Measurements from ENCODE around the gene MAPK8IP3.
"Not testable (repeated sequence)": the region's sequence is repeated elsewhere in the genome, so short reads cannot be mapped to it uniquely, and the experiment has no call there.

The MAPK8IP3 gene

DNA sequence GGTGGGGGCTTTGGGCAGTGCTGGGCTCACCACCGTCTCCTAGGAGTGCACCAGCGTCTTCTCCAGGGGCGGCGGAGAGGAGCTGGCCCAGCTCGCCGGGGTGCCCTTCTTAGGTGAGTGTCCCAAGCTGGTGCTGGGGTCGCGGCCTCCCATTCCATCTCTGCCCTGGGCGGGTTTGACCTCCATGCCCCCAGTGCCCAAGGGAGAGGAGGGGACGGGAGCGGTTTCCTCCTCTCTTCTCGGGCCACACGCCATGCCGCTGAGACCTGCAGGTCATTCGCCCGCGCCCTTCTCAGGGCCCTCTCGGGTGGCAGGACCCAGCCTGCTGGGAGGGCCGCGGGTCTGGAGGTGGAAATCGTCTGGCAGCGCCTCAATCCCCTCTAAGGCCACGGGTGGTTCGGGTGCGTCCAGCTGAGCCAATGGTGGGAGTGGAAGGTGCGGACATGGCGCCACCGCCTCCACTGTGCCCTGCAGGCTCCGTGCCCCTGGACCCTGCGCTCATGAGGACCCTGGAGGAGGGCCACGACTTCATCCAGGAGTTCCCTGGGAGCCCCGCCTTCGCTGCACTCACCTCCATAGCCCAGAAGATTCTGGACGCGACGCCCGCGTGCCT, 82.2 kb downstream of the MAPK8IP3 start:
- DNase-seq = no peak

DNA sequence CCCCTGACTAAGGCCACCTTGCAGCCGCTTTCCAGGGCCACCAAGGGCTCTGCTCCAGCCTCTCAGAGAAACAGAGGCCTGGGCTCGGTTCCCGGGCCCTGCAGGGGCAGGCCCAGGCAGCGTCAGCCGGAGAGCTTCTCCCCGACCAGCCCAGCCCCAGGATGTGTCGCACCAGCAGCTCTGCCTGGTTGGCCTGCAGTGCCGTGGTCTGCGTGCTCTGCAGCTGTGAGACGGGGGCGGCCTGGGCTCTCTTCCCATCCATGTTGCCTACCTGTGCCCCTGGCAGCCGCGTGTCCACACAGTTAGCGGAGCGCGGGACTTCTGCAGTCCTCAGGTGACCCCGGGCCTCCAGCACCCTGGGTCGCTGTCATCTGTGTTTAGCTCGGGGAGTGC, 82.7 kb downstream of the MAPK8IP3 start:
- DNase-seq = no peak

DNA sequence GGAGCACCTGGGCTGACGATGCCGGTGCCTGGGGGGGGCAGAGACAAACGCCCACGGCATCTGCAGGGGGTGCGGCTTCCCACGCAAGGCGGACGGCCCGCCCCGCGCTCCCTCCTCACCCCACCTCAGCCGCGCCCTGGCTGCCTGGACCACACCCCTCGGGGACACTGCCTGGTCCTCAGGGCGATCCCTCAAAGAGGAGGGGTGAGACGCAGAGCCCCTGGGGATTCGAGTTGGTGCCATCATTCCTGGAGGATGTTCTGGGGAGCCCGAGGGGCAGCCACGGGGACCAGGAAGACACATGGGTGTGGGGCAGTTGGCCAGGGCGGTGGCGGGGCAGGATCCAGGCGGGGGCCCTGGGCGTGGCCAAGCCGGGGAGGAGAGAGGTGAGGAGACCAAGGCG, 83.6 kb downstream of the MAPK8IP3 start:
- DNase-seq = no peak

DNA sequence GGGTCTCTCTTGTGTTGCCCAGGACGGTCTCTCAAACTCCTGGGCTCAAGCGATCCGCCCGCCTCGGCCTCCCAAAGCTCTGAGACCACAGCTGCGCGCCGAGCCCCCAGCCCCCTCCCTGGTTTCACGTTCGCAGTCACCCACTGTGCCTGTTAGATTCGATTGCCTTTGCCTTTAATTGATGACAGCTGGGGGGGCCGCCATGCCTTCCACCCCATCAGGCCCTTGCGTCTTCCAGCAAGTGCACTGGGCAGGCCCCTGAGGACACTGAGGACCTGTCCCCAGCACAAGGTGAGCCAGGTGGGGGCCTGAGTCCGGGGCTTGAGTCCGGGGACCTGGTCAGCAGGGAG, 84.2 kb downstream of the MAPK8IP3 start:
- DNase-seq = no peak

DNA sequence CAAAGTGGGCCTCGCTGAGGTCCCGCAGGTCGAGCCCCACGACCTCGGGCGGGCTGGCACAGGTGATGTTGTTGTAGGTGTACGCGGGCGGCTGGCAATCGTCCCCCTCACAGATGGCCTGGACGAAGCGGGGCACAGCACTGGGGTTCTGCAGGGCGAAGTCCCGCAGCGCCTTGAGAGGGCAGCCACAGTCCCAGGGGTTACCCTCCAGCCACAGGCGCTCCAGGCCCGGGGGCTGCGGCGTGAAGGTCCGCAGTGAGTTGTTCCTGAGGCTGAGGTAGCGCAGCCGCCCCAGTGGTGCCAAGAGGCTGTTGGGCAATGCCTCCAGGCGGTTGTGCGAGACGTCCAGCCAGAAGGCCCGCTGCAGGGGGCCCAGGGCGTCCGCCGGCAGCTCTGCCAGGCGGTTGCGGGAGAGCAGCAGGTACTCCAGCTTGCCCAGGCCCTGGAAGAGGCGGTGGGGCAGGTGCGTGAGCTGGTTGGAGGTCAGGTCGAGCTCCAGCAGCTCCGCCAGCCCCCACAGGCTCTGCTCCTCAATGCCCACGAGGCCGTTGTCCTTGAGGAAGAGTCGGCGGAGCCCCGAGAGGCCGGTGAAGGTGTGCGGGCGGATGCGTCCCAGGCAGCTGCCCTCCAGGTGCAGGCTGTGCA, 84.7 kb downstream of the MAPK8IP3 start:
- DNase-seq = no peak

DNA sequence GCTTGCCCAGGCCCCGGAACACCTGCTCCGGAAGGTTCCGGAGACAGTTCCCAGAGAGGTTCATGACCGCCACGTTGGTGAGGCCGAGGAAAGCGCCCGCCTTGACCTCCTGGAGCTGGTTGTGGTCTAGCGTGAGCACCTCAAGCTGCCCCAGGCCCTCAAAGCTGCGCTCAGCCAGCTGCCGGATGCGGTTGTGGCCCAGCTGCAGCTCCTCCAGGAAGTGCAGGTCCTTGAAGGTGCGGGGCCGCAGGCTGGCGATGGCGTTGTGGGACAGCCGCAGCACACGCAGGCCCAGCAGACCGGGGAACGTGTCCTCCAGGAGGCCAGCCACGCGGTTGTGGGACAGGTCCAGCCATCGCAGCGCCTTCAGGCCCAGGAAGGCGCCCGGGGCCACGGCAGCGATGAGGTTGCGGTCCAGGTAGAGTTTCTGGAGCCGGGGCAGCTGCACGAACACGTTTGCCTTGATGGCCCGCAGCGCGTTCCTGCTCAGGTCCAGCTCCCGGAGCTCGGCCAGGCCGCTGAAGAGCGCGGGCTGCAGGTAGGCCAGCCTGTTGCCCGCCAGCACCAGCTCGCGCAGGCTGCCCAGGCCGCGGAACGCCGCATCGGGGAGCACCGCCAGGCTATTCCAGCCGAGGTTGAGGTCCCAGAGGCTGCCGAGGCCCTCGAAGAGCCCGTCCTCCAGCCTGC, 85.4 kb downstream of the MAPK8IP3 start:
- DNase-seq = no peak

DNA sequence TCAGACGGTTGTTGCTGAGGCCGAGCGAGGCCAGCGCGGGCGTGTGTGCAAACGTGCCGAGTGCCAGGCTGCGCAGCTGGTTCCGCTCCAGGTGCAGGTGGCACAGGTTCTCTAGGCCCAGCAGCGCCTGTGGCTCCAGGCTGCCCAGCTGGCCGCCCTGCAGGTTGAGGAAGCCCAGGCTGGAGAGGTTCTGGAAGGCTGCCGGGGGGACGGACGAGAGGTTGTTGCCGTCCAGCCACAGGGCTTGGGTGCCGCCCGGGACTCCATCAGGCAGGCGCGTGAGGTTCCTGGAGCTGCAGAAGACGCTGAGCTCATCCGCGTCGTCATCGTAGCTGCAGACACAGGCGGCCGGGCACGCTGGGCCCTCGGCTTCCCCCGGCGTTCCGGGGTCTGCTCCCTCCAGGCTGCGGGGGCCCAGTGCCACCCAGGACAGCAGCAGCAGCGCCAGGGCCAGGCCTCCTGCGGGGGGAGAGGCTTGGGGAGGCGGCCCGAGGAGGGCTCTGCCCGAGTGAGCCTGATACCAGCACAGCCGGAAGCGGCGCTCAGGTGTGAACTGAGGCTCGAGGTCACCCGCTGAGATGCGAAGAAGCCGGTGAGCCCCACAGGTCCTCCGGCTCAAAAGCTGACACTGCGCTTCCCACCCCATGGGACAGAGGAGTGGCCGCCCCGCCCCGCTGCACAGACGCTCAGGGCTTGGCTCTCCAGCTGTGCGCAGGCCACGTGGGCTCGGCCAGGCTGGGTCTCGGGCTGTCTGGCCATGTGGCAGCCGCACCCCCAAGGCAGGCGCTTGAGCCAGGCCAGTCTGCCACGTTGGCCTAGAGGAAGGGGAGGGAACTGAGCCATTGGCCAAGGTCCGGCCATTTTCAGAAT, 86.2 kb downstream of the MAPK8IP3 start:
- no peak for DNase-seq

DNA sequence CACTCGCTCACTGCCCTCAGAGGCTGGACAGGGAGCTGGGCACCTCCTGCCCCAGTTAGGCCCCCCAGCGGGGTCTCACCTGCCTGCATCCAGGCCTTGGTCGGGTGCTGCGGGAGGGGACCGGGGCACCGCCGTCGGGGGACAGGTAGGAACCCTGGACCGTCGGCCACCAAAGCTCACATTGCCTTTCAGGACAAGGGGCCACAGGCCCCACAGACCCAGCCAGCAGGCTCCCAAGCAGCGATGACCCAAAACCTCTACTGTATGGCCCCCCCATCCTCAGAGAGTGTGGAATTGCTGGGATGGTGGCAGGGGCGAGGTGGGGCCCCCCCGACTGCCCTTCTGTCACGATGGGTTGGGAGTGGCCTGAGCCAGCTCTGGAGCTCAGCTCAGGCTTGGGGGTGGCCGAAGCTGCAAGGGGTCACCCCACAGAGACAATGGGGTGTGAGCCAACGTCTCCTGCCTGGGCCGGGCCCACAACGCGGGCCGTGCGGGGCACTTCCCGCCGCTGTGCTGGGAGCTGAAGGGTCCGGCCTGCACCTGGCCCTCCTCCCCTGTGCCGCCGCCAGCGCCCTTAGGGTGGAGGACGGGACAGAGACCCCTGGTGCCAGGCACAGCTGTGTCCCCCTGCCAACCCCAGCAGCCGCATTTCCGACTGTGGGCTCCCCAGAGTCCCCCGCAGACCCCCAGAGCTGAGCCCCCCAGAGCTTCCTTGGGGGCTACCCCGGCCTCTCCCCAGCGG, 87.0 kb downstream of the MAPK8IP3 start:
- DNase-seq = no peak

DNA sequence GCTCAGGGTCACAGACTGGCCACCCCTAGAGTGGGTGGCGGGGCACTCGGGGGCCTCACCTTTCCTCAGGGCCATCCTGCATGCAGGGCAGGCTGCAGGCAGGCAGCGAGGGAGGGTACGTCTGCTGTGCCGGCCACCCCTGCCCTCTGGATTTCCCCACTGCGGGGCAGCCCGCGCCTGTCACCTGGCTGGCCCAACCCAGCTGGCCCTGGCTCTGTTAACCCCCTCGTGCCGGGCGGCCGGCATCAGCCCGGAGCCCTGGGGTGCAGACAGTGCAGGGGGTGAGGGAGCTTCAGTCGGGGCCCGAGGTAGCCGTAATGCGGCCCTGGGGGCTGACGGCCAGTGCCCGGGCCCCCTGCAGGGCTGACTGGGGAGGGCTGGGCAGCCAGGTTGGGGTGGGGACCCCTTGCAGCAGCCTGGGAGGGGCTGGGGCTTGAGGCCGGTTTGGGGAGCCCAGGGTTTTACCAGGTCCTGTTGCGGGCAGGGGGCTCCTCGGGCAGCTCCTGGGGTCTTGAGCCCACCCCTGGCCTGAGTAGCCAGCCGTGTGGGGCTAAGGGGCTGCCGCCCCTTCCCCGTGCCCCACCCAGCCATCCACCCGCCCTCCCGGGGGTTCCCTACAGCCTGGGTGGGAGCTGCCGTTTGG, 87.7 kb downstream of the MAPK8IP3 start, which contains the start of gene IGFALS:
Gene IGFALS, minus strand, starts transcription at position 128 of the 643 bp plus-strand sequence. Its CDS starts 53 bp downstream, at position 75.
- DNase-seq = no peak

DNA sequence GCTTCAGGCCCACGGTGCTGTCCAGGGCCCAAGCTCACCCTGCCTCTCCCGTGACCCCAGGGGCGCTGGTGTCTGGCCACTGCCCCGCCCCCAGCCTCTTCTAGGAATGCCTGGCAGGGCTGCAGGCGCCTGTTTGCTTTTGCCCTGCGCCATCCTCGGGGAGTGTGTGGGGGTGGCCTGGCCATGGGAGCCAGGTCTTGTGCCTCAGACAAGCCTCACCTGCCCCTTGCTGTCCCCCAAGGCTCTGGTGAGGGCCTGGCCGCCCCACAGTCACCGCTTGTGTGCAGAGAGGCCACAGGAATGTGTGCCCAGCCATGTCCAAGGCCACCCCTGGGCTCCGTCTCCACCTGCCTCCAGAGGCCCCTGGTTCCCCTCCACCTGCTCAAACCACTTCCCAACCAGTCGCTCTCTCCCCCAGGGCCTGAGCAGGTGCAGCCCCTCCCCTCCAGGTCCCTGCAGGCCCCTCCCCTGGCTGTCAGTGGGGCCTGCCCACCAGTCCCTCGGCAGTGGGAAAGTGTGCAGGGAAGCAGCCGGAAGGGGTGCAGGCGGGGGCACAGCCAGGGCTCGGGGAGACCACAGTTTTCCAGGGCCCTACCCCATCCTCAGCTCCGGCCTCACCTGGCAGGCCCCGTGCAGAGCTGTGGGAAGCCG, 88.4 kb downstream of the MAPK8IP3 start:
- DNase-seq = no peak

DNA sequence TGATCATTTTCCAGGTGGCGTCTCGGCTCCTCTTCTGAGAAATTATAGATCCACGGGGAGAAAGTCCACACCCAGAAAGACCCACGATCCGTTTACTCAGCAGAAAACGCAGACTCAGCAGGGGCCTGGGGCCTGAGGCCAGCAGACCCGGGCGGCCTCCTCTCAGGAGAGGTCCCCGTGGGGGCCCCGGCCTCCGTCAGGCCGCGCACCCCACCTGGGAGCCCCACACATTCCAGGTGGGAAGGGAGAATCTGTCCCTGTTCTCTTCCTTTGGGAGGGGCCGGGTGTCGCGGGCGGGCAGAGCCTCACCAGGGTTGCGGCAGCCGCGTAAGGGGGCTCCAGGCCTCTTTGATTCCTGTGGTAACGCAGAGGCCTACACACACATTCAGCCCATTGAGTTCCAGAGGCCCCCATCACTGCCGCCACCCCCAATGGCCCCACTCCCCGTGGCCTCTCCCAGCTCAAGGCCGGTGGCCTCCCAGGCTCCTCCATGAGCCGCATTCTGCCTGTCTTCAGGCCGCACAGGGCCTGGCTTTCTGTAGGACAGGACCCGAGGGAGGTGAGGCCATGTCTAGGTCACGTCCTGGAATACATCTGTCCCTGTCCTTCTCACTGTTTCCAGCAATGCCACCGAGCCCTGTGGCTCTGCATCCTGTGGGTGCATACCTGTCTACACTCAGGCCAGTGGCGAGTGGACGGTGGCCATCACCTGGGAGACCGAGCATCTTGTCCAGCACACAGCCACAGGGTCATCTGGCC, 89.1 kb downstream of the MAPK8IP3 start:
- DNase-seq = no peak

DNA sequence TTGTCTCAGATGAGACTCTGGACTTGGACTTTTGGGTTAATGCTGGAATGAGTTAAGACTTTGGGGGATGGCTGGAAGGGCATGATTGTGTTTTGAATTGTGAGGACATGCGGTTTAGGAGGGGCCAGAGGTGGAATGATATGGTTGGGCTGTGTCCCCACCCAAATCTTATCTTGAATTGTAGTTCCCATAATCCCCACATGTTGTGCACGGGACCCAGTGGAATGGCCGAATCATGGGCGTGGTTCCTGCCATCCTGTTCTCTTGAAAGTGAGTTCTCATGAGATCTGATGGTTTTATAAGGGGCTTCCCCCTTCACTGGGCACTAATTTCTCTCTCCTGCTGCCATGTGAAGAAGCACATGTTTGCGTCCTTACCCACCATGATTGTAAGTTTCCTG, 93.3 kb downstream of the MAPK8IP3 start:
- DNase-seq = not testable (repeated sequence)

DNA sequence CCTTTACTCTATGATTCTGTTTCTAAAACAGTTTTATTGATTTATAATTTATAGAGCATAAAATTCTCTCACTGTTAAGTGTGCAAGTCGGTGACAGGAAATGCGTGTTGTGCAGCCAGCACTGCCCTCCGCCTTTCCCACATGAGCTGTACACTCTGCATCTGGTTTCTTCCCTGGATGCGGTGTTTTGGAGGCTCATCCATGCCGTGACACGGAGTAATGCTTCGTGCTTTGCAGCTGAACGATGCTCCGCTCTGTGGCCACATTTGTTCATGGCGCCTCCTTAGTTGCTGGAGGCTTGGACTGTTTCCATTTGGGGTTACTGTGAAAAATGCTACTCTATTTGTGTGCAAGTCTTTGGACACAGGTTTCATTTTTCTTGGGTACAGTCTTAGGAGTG, 94.7 kb downstream of the MAPK8IP3 start:
- DNase-seq = no peak

DNA sequence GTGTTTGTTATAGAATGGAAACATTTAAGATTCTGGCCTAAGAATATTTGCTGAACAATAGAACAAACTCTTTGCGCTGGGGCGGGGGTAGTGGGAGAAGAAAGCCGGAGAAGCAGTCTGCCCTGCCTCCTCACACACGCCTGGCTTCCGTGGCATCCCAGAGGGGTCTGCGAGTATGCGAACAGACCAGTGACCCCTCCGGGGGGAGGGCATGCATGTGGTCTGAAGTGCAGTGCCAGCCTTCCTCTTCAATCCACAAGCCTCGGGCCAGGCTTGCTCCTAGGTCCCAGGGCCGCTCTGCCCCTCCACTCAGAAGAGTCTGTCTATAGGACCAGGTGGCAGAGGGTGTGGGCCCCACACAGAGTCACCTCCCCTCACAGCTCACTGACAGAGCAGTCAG, 101.6 kb downstream of the MAPK8IP3 start:
- DNase-seq = no peak

DNA sequence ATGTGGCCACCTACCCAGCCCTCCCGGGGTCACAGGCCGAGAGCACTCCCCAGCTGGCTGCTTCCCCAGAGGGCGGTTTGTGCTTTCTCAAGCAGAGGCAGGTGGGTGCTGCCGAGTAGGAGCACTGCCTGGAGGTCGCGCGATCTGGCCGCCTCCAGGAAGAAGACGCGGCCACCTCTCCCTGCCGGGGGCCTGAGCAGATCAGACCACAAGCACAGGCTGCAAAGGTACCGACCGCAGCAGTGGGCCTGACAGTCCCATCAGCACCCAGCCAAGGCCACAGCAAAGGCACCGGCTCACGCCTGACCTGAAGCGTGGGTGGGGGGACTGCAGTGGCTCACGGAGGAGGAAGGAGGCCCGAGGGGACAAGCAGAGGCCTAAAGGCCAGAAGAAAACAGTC, 102.7 kb downstream of the MAPK8IP3 start:
- DNase-seq = no peak

DNA sequence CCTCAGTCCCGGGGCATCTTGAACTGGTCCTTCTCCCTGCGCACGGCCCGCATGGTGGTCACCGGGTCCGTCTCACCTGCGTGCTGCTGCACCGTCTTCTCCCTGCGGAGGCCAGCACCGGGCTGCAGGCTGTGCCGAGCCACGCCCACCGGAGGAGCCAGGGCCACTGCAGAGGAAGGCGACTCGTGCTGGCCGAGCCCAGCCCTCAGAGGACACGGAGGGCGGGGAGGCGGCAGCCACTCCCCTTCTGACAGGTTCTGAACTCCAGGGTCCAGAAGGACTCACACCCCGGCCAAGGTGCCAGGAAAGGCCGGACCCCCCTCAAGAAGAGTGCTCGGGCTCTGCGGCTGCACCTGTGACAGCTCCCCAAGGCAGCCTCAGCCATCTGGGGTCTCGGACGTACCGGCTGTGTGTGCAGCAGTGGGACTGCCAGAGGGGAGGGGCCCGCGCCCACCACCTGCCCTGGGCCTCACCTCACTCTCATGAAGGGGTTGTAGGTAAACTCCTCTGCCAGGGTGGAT, 103.3 kb downstream of the MAPK8IP3 start:
- no peak for DNase-seq

DNA sequence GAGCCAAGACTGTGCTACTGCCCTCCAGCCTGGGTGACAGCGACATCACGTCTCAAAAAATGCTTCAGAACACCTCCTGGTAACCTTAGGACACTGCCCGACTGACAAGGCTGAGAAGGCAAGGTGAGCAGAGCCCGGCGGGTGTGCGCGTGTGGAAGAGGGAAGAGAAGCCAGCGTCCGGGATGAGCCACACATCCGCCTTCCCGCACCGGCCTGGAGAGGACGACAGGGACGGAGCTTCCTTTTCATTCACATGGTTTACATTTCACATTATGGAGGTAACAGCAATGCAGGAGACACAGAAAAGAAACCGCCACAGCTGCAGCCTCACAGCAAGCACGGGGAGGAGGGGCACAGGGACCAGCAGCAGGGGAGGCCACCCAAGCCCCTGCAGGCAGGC, 104.1 kb downstream of the MAPK8IP3 start:
- DNase-seq = no peak

DNA sequence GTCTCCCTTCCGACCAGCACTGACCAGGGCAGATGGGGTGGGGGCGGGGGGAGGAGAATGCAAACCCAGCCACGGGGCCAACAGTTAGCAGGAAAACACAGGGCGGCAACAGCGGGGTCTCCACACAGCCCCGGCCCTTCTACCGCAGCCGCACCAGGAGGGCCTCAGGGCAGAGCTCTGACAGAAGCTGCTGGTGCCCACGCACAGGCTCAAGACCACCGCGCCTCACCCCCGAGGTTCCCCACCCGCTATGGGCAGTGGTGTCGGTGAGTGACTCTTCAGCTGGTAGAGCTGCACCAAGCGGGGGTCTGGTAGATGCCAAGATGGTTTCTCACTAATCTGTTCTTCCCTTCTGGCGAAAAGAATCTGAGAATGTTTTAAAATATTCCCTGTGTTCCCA, 104.5 kb downstream of the MAPK8IP3 start:
- no peak for DNase-seq

DNA sequence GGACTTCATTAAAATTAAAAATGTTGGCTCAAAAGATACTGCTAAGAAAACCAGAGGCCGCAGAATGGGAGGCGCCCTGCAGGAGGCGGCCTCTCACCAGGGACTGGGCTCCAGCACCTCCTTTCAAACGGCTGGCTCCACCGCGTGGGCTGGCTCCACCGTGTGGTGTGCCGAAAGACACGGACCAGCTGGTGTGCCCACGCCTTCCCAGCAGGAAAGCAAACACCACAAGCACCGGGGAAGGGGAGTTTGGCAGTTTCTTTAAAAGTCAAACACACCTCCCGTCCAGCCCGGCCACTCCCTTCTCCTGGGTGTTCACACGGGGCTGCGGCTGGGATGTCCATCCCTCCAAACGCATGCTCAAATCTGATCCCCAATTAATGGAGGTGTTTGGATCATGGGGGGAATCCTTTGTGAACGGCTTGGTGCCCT, 106.8 kb downstream of the MAPK8IP3 start:
- peak; percentile 35 for DNase-seq

DNA sequence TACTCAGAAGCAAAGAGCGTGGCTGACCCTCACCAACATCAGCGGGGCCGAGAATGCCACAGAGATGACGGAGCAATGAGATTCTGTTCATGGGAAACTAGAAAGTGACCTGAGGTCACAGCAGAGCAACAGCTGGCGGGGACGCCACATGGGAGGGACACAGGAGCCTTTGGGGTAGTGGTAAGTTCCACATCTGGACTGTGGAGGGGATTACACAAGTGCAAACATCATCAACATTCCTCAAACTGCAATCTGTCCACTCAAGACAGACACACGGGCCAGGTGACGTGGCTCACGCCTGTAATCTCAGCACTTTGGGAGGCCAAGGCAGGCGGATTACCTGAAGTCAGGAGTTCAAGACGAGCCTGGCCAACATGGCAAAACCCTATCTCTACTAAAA, 109.5 kb downstream of the MAPK8IP3 start:
- no peak for DNase-seq

Measured in amniotic stem cell (primary cell).